DND-41 (cell line): ENCODE results near the gene TRAF3IP3.

Experiments
- ATAC-seq: fragments of 200-7000 bp; cut with Tn5 transposase; 3 replicates; pipeline ENCODE4 v1.9.1; 2021; ENCODE audit warnings: low read depth; ENCODE audit not compliant: insufficient read depth
- DNase-seq: peaks from one replicate; pipeline ENCODE4 v3.0.0-alpha.2; 2020
- H2AFZ ChIP-seq: 2 replicates; pipeline ENCODE4 v1.6.0; 2012; ENCODE audit warnings: low read depth, low read length
- H3K27ac ChIP-seq: 2 replicates; pipeline ENCODE4 v1.5.1; 2012; ENCODE audit warnings: low read length, inconsistent platforms
- H3K27me3 ChIP-seq: fragments of 200-600 bp; sonication (generic); 2 replicates; pipeline ENCODE4 v1.6.0; 2012; ENCODE audit warnings: low read length, mild to moderate bottlenecking, inconsistent platforms; ENCODE audit not compliant: insufficient read depth, poor library complexity
- H3K36me3 ChIP-seq: 2 replicates; pipeline ENCODE4 v1.5.1; 2012; ENCODE audit warnings: low read length, inconsistent platforms; ENCODE audit not compliant: insufficient read depth
- H3K4me1 ChIP-seq: 2 replicates; pipeline ENCODE4 v1.5.1; 2012; ENCODE audit warnings: mild to moderate bottlenecking, low read length; ENCODE audit not compliant: insufficient read depth
- H3K4me2 ChIP-seq: 2 replicates; pipeline ENCODE4 v1.6.0; 2012; ENCODE audit warnings: mild to moderate bottlenecking, moderate library complexity, low read length, inconsistent platforms; ENCODE audit not compliant: insufficient read depth
- H3K4me3 ChIP-seq, 2 experiments: fragments of 200-600 bp in 1 of 2; shearing (Covaris generic) in 1 of 2; 2 replicates each; pipeline ENCODE4 v1.5.1; 2012 to 2016; ENCODE audit warnings: inconsistent platforms in 2 of 2, low read length in 2 of 2, mild to moderate bottlenecking in 2 of 2, low read depth in 1 of 2, moderate library complexity in 1 of 2
- H3K79me2 ChIP-seq: 2 replicates; pipeline ENCODE4 v1.6.0; 2012; ENCODE audit warnings: low read length, inconsistent platforms; ENCODE audit not compliant: insufficient read depth
- H3K9ac ChIP-seq: 2 replicates; pipeline ENCODE4 v1.6.0; 2012; ENCODE audit warnings: low read depth, mild to moderate bottlenecking, inconsistent platforms, low read length, moderate library complexity
- H3K9me3 ChIP-seq: 2 replicates; pipeline ENCODE4 v1.5.1; 2012; ENCODE audit warnings: low read length, moderate library complexity, mild to moderate bottlenecking, inconsistent platforms; ENCODE audit not compliant: insufficient read depth, severe bottlenecking
- H4K20me1 ChIP-seq: 2 replicates; pipeline ENCODE4 v1.6.0; 2012; ENCODE audit warnings: low read length; ENCODE audit not compliant: insufficient read depth
- EZH2 ChIP-seq: IDR thresholded peaks from 3 replicates; pipeline ENCODE4 v1.6.1; 2012; ENCODE audit warnings: borderline replicate concordance, low read depth, mild to moderate bottlenecking, moderate library complexity, low read length, inconsistent platforms; ENCODE audit not compliant: severe bottlenecking
- TF ChIP-seq, protein P1 (sequence below): IDR thresholded peaks from 2 replicates; pipeline ENCODE4 v1.5.1; 2012; ENCODE audit warnings: borderline replicate concordance, low read length, moderate library complexity, mild to moderate bottlenecking; ENCODE audit not compliant: poor library complexity, severe bottlenecking; ENCODE audit errors: extremely low read depth

Gene TRAF3IP3, protein sequence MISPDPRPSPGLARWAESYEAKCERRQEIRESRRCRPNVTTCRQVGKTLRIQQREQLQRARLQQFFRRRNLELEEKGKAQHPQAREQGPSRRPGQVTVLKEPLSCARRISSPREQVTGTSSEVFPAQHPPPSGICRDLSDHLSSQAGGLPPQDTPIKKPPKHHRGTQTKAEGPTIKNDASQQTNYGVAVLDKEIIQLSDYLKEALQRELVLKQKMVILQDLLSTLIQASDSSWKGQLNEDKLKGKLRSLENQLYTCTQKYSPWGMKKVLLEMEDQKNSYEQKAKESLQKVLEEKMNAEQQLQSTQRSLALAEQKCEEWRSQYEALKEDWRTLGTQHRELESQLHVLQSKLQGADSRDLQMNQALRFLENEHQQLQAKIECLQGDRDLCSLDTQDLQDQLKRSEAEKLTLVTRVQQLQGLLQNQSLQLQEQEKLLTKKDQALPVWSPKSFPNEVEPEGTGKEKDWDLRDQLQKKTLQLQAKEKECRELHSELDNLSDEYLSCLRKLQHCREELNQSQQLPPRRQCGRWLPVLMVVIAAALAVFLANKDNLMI

DNA sequence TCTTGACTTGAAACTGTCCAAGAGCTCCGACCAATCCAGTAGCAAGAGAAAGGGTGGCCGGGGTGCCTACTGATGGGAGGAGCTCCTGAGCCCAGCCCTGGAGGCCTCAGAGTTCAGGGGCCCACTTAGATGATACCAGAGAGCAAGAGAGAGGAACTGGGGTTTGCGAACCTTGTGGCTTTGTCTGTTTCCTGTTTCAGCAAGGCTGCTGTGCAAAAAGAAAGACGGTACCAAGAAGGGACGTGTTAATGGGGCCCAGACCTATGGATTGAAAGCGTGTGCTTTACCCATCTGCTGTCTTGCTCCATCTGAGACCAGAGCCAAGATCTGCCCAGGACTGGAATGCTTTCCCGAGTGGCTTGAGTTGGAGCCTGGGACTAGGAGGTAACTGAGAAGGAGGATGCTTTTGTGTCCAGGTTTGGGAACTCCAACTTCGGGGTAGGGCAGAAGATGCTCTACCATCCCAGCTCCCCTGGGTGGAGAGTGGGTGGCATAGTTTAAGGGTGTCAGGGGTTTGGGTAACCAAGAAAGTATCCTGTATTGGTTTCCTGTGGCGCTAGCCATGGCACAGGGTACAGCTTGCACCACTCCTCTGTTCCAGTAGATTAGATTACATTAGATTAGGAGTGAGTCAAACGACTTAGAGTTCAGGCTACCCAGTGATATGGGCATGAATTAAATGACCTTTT, at the start of gene TRAF3IP3:
Gene TRAF3IP3, plus strand, starts transcription at position 128 of the 689 bp plus-strand sequence. CDS start 3,987 bp downstream, outside the sequence.
- peak within 1 kb of the TSS; percentile 69 for H3K9ac ChIP-seq
- H3K27ac ChIP-seq, result peak within 1 kb of the TSS; percentile 96
- H3K4me1 ChIP-seq, result peaks cover 41% of the 10 kb centered on the region
- no peaks in the 10 kb centered on the region for H3K9me3 ChIP-seq
- H3K36me3 ChIP-seq, result peaks cover 30% of the 10 kb centered on the region
- peak within 1 kb of the TSS; percentile 27 to 65 for H3K4me3 ChIP-seq
- H3K27me3 ChIP-seq, result no peaks in the 10 kb centered on the region
- no peaks in the 10 kb centered on the region for H4K20me1 ChIP-seq
- peak; percentile 89 for DNase-seq
- peak; percentile 96 for ATAC-seq
- H2AFZ ChIP-seq, result peak within 1 kb of the TSS; percentile 79
- TF ChIP-seq, protein P1, sequence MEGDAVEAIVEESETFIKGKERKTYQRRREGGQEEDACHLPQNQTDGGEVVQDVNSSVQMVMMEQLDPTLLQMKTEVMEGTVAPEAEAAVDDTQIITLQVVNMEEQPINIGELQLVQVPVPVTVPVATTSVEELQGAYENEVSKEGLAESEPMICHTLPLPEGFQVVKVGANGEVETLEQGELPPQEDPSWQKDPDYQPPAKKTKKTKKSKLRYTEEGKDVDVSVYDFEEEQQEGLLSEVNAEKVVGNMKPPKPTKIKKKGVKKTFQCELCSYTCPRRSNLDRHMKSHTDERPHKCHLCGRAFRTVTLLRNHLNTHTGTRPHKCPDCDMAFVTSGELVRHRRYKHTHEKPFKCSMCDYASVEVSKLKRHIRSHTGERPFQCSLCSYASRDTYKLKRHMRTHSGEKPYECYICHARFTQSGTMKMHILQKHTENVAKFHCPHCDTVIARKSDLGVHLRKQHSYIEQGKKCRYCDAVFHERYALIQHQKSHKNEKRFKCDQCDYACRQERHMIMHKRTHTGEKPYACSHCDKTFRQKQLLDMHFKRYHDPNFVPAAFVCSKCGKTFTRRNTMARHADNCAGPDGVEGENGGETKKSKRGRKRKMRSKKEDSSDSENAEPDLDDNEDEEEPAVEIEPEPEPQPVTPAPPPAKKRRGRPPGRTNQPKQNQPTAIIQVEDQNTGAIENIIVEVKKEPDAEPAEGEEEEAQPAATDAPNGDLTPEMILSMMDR, result no peak
- no peak for TF ChIP-seq EZH2
- H3K79me2 ChIP-seq, result peaks cover 30% of the 10 kb centered on the region
- H3K4me2 ChIP-seq, result peak within 1 kb of the TSS; percentile 84

DNA sequence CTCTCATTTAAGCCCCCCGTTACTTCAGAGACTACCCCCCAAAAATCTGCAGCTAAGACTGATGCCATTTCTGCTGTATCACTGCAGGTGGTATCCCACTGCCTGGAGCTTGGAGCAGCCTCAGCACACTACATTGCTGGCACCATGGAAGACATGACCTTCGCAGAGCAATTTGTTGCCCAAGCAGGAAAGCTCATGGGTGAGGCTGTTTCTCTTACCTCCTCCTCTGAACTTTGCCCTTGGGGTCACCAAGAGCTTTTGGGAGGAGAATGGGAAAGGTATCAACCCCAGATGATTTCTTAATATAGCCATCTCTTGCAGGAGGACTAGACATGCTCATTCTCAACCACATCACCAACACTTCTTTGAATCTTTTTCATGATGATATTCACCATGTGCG, 49.2 kb upstream of the TRAF3IP3 start:
- no peak overlapping the region for H3K27ac ChIP-seq
- H3K4me1 ChIP-seq, result no peaks in the 10 kb centered on the region
- no peak overlapping the region for H3K4me2 ChIP-seq
- no peak for DNase-seq
- no peak for TF ChIP-seq EZH2
- TF ChIP-seq, protein P1, result no peak
- no peak overlapping the region for H2AFZ ChIP-seq
- H3K36me3 ChIP-seq, result no peaks in the 10 kb centered on the region
- no peak for ATAC-seq
- no peak overlapping the region for H3K4me3 ChIP-seq
- no peaks in the 10 kb centered on the region for H3K9me3 ChIP-seq
- no peak overlapping the region for H3K9ac ChIP-seq
- no peaks in the 10 kb centered on the region for H3K79me2 ChIP-seq
- H4K20me1 ChIP-seq, result no peaks in the 10 kb centered on the region
- H3K27me3 ChIP-seq, result peaks cover 3% of the 10 kb centered on the region

DNA sequence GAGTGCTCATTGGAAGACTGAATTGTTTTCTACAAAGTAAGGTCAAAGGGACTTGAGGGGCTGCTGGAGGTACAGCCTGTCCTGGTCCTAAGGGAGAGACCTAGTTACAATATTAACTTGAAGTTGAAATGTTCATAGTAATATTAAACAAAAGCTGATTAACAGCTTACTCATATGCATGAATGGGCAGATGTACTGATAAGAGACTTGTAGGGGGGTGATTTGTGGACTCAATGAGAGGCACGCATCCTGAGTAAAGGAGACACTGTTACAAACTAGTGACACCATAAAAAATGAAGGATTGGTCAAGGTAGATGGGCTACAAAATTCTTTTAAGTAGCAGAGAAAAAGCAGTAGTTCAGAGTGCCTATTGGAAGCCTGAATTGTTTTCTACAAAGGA, 48.5 kb upstream of the TRAF3IP3 start:
- ATAC-seq (no peak), DNase-seq (no peak)
- no peaks in the 10 kb centered on the region for H3K79me2 ChIP-seq
- no peak overlapping the region for H3K27ac ChIP-seq
- H3K4me2 ChIP-seq, result no peak overlapping the region
- no peak overlapping the region for H2AFZ ChIP-seq
- no peaks in the 10 kb centered on the region for H4K20me1 ChIP-seq
- no peak overlapping the region for H3K9ac ChIP-seq
- H3K27me3 ChIP-seq, result no peaks in the 10 kb centered on the region
- no peaks in the 10 kb centered on the region for H3K9me3 ChIP-seq
- H3K36me3 ChIP-seq, result no peaks in the 10 kb centered on the region
- no peaks in the 10 kb centered on the region for H3K4me1 ChIP-seq
- no peak for TF ChIP-seq EZH2
- TF ChIP-seq, protein P1, result no peak
- no peak overlapping the region for H3K4me3 ChIP-seq
